Measurements from ENCODE around the gene PDE8B.

Gene PDE8B

DNA sequence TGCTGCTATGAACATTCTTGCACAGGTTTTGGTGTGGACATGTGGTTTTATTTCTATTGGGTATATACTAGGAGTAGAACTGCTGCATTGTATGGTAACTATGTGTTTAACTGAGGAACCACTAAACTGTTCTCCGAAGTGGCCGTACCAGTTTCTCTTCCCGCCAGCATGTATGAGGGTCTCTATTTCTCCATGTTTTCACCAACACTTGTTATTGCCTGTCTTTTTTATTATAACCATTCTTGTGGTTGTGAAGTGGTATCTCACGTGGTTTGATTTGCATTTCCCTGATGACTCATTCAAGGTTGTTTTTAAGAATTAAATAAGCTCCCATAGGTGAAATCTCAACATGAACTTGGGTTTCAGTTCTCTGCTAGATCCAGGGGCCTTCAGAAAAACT, 19.4 kb downstream of the PDE8B start:
- no peak for DNase-seq (ENCODE audit: low read depth in 2 of 2, low spot score in 1 of 2)

- DNase-seq (ENCODE audit: low read depth in 2 of 2, low spot score in 1 of 2) = no peak
Observed at GRCh38 chr5:77230727-77231470, 20.4 kb downstream of the PDE8B start.

DNA sequence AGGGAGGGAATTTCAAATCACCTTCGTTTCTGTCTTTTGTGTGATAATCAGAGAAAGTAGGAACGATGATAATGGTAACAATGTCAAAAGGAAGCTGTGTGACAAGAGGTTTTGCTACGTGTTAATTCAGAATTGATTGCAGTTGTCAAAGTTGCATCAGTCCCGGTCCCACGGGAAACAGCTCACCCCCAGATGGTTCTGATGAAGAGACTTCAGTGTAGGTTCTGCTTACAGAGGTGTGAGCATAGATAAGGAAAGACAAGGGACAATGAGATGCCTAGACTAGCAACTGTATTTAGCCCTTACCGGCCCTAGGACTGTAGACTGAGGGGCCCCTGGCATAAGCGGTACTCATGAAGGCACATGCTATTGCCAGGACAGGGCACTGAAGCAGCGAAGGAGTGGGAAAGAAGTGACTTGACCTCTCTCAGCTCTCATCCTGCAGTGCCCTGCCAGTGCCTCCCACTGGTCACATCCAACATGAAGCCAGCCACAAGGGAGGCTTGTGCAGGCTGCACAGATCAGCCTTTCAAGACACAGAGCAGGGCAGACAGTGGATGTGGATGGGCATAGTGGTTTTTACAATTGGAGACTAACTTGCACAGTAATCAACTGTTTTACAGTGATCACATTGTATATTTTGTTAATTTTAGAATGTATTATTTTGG, 21.1 kb downstream of the PDE8B start:
- no peak for DNase-seq (ENCODE audit: low read depth in 2 of 2, low spot score in 1 of 2)

GRCh38 chr5:77232574-77233358, 22.3 kb downstream of the PDE8B start:
- DNase-seq (ENCODE audit: low read depth in 2 of 2, low spot score in 1 of 2) = no peak

DNA sequence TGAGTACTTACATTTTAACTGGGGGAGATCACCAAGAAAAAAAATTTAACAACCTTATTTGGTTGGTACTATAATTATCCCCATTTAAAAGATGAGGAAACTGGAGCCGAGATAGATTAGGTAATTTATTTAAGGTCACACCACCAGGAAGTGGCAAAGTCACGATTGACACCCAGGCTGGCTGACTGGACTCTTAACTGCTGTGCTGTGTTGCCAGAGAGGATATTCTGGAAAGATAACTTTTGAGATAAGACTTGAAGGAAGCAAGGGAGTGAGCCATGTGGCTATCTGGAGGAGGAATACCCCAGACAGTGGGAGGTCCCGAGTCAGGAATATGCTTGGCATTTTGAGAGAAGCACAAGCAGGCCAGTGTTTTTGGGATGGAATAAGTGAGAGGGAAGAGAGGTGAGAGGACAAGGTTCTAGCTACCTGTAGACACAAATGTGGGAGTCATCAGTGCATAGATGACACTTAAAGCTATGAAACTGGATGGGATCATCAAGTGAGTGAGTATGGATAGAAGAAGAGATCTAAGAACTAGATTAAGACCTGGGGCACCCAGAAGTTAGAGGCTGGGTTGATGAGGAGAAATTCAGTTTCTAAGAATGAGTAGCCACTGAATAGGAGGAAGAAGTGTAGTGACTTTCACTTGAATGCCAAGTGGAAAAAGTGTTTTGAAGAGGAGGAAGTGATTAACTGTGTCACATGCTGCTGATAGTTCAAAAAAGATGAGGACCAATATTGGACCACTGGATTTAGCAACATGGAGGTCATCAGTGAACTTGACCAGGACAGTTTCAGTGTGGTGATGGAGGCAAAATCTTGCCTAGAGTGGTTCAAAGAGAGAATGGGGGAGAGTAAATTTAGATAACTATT, 25.6 kb downstream of the PDE8B start:
- no peak for DNase-seq (ENCODE audit: low read depth in 2 of 2, low spot score in 1 of 2)

DNA sequence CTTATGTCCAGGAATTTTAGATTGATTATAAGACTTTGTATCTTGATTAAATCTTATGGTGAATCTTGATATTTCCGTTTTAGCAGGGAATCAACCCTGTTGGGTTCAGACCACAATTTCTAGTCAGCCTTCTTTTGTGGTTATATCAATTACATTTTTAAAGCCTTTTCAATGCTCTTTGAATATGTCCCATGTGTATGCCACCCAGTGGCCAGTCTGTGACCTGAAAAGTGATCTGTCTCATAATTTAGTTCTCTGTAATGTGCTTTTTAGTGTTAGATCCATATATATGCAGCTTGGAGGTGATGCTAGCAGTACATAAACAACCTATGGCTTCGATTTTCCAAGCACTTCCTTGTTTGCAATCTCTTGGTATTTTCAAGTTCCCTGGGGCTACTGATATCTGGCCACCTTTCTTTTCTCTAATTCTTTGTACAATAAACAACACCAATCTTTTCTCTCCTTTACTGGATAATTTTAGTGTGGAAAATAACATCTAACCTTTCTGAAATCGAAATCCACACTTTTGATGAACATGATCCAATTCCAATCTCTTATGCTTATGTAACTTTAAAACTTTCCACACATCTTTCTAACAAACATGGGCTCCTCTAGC, 28.8 kb downstream of the PDE8B start:
- DNase-seq (ENCODE audit: low read depth in 2 of 2, low spot score in 1 of 2) = no peak

GRCh38 chr5:77241444-77241843, 31.0 kb downstream of the PDE8B start:
- no peak for DNase-seq (ENCODE audit: low read depth in 2 of 2, low spot score in 1 of 2)

DNA sequence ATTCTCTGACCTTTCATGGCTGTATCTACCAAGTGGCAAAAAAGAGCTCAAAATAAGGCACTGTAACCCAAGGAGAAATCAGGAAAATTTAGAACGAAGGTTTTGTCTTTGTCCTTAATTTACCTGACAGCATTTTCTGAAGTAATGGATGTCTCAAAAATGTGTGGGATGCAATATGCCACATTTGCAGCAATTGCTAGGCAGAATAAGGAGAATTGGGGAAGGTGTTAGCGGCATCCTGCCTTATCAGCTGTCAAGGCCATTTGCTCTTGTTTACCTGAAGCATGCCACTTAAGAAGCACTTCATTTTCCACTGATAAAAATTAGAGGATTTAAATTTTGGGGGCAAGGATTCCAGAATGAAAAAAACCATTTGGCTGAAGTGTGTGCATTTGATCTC, 39.0 kb downstream of the PDE8B start:
- no peak for DNase-seq (ENCODE audit: low read depth in 2 of 2, low spot score in 1 of 2)

- no peak for DNase-seq (ENCODE audit: low read depth in 2 of 2, low spot score in 1 of 2)
Observed at GRCh38 chr5:77250021-77250420, 39.5 kb downstream of the PDE8B start.

- no peak for DNase-seq (ENCODE audit: low read depth in 2 of 2, low spot score in 1 of 2)
Observed at GRCh38 chr5:77251921-77252320, 41.4 kb downstream of the PDE8B start.

DNA sequence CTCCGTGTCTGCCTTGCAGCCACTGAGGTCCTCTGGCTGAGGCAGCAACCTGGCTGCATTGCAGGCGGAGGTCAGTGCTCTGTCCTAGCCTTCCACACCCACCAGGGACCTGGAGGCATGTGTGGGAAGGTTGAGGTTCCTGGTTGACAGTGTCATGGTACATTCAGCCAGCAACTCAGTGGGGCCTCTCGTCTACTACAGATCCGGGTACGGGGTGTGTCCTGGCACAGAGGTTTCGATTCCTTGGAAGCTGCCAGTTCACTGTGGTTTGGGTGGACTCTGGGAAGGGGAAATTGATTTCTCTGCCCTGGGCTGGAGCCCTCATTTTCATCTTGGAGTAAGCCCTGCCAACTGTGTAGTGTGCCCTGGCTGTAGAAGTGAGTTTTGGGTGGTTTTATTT, 45.1 kb downstream of the PDE8B start:
- no peak for DNase-seq (ENCODE audit: low read depth in 2 of 2, low spot score in 1 of 2)

DNA sequence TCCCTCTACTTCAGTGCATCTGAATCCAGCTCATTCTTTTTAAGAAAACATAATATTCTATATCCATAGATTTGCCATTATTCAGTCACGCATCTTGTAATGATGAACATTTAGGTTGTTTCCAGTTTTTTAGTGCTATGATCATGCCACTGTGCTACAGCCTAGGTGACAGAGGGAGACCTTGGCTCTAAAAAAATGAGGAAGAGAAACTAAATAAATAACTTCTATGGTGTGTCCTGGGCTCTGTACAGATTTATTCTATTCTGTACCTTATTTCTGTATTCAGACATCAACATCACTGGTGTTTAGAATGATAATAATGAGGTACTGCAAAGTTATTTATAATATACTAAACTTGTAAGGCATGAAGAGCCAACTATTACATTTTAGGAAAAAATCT, 45.9 kb downstream of the PDE8B start:
- no peak for DNase-seq (ENCODE audit: low read depth in 2 of 2, low spot score in 1 of 2)

- no peak for DNase-seq (ENCODE audit: low read depth in 2 of 2, low spot score in 1 of 2)
Observed at GRCh38 chr5:77258652-77259051, 48.2 kb downstream of the PDE8B start.

DNA sequence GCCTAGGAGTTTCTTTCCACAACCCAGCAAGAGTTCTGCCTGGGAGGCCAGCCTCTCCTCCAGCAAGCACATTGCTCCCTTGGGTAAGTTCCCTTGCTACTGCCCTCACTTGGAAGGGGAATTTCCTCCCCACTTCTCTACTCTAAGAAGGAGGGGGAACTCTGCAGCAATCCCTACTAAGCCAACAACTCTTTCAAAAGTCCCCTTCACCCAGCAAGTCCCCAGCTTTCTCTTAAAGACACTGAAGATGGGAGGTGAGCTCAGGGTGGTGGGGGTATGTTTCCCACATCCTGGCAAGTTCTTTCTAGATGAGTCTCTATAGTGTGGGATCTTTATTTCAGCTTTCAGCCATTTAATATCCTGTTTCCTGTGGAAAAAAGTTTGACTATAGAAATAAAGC, 49.0 kb downstream of the PDE8B start:
- no peak for DNase-seq (ENCODE audit: low read depth in 2 of 2, low spot score in 1 of 2)

DNA sequence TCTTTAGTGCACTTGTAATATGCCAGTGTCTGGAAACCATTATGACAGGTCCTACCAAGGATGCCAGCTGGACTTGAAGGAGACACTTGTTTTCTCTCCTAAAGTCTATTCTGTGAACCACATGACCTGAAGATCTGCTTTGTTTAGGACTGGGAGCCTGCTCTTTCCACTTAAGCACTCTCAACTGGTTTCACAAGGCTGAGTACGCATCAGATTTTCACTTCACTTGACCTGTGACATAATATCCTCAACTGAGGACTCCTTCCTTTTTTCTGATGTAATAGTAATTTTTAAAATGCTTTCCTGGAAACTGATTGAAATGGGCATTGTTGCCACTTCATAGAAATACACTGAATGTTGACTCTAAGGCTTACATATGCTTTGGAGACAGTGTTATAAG, 52.2 kb downstream of the PDE8B start:
- DNase-seq (ENCODE audit: low read depth in 2 of 2, low spot score in 1 of 2) = no peak

DNA sequence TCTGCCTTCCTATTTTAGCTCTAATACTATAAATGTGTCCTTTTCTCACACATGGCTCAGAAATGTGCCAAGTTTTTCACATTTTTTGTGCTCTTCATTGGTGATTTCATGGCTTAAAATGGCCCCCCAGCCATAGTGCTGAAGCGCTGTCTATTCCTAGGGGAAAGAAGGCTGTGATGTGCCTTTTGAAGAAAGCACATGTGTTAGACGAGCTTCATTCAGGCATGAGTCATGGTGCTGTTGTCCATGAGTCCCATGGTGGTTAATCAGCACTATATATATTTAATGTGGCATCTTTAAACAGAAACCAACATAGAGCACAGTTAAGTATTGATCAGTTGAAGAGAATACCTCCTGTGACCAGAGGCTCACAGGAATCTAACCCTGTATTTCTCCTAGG, 55.8 kb downstream of the PDE8B start:
- no peak for DNase-seq (ENCODE audit: low read depth in 2 of 2, low spot score in 1 of 2)

DNA sequence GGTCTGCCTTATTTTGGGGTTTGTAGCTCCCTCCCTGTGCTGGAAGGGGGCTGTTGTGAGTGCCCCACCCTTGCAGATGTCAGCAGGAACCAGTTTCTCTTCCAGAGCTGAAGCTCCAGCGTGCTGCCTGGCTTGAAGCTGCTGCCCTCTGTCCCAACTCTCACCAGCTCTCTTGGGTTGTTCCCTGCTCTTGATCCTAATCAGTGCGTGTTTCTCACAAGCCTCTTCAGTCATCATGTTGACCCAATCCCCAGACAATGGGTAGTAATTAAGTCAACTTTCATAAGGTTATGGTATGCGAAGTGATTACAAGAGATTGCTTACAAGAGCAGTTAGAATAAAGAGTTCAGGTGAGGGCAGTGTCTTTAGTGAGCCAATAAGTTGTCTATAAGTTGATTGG, 57.0 kb downstream of the PDE8B start:
- DNase-seq (ENCODE audit: low read depth in 2 of 2, low spot score in 1 of 2) = no peak

DNA sequence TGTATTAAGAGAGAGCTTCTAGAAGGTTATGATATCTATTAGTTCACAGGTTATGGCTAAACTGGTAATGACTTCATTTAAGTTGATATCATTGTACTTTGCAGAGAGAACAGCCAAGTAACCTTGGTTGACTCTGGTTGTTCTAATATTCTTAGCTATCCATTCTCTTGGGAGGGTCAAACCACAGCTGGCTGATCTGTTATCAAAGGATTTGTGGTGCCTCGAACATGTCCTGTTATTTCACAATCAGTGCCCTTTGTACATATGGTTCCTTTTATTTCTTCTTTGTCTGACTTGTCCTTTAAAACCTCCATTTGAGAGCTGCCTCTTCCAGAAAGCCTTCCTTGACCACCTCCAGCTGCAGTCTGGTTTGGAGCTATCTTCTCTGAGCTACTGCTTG, 61.7 kb downstream of the PDE8B start:
- no peak for DNase-seq (ENCODE audit: low read depth in 2 of 2, low spot score in 1 of 2)

DNA sequence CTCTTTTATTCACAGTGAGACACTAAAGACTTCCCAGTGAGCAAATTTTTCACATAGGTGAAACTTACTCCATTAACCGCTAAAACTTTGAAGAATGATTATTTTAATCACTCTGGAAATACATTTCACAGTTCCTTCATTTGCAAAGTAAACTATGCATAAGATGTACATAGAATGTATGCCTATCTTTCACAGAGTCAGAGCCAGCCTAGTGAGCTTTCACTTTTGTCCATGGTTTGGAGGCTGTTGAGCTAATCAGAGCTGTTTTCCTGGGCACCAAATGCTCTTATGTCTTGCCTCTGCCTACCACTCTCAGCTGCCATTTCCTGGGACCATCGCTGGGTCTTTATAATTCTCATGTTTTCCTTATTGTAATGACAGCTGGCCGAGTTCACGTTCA, 67.3 kb downstream of the PDE8B start:
- no peak for DNase-seq (ENCODE audit: low read depth in 2 of 2, low spot score in 1 of 2)

GRCh38 chr5:77280036-77280435, 69.6 kb downstream of the PDE8B start:
- DNase-seq (ENCODE audit: low read depth in 2 of 2, low spot score in 1 of 2) = no peak

DNA sequence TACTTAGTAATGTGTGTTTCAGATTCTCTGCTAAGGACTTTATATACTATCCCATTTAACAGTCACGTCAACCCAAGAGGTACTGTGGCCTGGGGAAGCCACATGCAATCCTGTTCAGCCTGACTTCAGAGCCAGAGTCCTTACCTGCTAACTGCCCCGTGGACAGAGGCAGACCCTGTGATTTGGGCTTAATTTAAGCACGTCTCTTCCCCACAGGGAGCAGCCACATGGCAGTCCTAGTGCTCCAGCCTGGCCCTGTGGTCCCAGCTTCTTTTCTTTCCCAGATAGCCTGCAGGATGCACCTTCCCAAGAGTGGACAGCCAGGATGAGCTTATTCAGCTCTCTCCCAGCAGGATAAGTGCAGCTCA, 71.5 kb downstream of the PDE8B start:
- no peak for DNase-seq (ENCODE audit: low read depth in 2 of 2, low spot score in 1 of 2)
